Thoracic aorta (tissue), 2 donors: ENCODE results near the gene CEP112. TPM values are rescaled to one million over a fixed set of nuclear protein-coding genes. Genes with fewer than 3 reads are reported as not detected.

Experiments
- ATAC-seq: fragments of 150-250 bp; one replicate; pipeline ENCODE4 v1.8.0; 2017; ENCODE audit warnings: low read depth; ENCODE audit not compliant: insufficient number of reproducible peaks, low FRiP score
- DNase-seq: peaks from one replicate; pipeline ENCODE4 v3.0.0-alpha.2; 2020; ENCODE audit warnings: low spot score
- H3K27ac ChIP-seq, 2 donors: fragments of 200-600 bp; sonication (generic); 1 replicate in 1 of 2; 2 replicates in 1 of 2; pipeline ENCODE4 v1.5.1; 2016; ENCODE audit warnings: mild to moderate bottlenecking in 2 of 2, moderate library complexity in 2 of 2
- H3K27me3 ChIP-seq: fragments of 200-600 bp; sonication (generic); replicated peaks from 2 replicates; pipeline ENCODE4 v1.6.0; 2016; ENCODE audit warnings: mild to moderate bottlenecking; ENCODE audit not compliant: insufficient read depth
- H3K36me3 ChIP-seq: fragments of 200-600 bp; sonication (generic); one replicate; pipeline ENCODE4 v1.5.1; 2016
- H3K4me1 ChIP-seq, 2 donors: fragments of 200-600 bp; sonication (generic); 1 replicate in 1 of 2; 2 replicates in 1 of 2; pipeline versions ENCODE4 v1.5.1 to v1.6.0; 2016; ENCODE audit warnings: low read depth in 2 of 2, mild to moderate bottlenecking in 1 of 2; ENCODE audit not compliant: control insufficient read depth in 1 of 2
- H3K4me3 ChIP-seq: fragments of 200-600 bp; sonication (generic); 2 replicates; pipeline ENCODE4 v1.5.1; 2016; ENCODE audit warnings: mild to moderate bottlenecking
- H3K9me3 ChIP-seq: fragments of 200-600 bp; sonication (generic); 2 replicates; pipeline ENCODE4 v1.5.1; 2016
- total RNA-seq, 2 donors: library from RNA; depleted of rRNA; stranded (reverse); fragments of >200 nt; gene quantifications; one replicate each; pipeline versions ENCODE4 v1.1.0 to v1.2.3, GENCODE V29; 2016
- TF ChIP-seq, protein P1 (sequence below): fragments of 200-600 bp; sonication (generic); IDR thresholded peaks from one replicate; pipeline ENCODE4 v1.5.1; 2019; ENCODE audit warnings: antibody characterized with exemption

The CEP112 gene
- total RNA-seq, 2 donors from 2014 or later = 13.4 to 19.0 TPM

DNA sequence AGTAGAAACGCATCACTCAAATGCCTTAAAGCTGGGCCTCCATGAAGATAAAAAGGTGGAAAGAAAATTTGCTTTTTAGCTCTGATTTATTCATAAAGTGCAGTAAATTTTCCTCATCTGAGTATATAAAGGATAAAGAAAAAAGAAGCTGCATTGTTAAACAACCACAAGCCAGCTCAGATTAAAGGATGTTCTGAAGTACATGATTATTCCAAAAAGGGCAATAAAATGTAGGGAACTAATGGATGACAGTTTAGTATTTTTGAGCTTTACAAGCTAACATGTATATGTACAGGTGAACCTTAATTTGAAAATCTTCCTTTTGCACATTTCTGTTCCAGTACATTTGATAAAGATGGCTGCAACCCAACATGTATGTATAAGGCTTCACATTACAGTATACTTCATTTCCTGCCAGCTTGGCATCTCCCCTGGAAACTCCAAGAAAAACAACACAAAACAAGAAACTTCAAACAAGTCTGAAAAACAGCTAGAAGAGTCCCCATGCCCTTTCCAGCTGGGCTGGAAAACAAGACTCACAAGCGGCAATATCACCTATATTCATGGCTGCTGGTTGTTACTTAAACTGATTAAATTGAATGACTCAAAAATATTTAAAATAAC is 225.7 kb downstream of the CEP112 start:
- no peak overlapping the region for H3K27ac ChIP-seq
- no peaks in the 10 kb centered on the region for H3K27me3 ChIP-seq
- ATAC-seq (no peak), DNase-seq (no peak)
- no peaks in the 10 kb centered on the region for H3K4me1 ChIP-seq
- TF ChIP-seq, protein P1, sequence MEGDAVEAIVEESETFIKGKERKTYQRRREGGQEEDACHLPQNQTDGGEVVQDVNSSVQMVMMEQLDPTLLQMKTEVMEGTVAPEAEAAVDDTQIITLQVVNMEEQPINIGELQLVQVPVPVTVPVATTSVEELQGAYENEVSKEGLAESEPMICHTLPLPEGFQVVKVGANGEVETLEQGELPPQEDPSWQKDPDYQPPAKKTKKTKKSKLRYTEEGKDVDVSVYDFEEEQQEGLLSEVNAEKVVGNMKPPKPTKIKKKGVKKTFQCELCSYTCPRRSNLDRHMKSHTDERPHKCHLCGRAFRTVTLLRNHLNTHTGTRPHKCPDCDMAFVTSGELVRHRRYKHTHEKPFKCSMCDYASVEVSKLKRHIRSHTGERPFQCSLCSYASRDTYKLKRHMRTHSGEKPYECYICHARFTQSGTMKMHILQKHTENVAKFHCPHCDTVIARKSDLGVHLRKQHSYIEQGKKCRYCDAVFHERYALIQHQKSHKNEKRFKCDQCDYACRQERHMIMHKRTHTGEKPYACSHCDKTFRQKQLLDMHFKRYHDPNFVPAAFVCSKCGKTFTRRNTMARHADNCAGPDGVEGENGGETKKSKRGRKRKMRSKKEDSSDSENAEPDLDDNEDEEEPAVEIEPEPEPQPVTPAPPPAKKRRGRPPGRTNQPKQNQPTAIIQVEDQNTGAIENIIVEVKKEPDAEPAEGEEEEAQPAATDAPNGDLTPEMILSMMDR = no peak
- no peaks in the 10 kb centered on the region for H3K9me3 ChIP-seq
- no peaks in the 10 kb centered on the region for H3K36me3 ChIP-seq
- H3K4me3 ChIP-seq = no peak overlapping the region

DNA sequence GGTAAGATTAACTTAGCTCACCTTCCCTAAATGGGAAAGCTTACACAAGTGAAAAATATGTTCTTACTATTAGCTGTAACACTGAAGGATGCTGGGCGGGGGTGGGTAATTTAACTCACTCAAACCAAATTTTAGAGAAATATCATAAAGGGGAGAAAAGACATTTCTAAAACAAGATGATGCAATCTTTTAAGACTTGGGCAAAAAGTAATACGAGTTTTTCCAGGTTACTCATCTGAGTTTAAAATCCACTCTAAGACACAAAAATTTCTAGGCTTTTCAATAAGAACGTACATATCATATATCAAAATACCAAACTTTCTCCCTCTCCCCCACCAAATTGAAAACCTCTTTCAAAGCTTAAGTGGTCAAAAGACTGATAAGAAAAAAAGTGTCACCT is 228.8 kb downstream of the CEP112 start:
- Histone ChIP-seq H3K4me3 (no peak overlapping the region), H3K4me1 (no peaks in the 10 kb centered on the region), H3K9me3 (peaks cover 6% of the 10 kb centered on the region), H3K36me3 (no peaks in the 10 kb centered on the region), H3K27ac (no peak overlapping the region), H3K27me3 (no peaks in the 10 kb centered on the region)
- no peak for DNase-seq
- TF ChIP-seq, protein P1 = no peak
- ATAC-seq = no peak

DNA sequence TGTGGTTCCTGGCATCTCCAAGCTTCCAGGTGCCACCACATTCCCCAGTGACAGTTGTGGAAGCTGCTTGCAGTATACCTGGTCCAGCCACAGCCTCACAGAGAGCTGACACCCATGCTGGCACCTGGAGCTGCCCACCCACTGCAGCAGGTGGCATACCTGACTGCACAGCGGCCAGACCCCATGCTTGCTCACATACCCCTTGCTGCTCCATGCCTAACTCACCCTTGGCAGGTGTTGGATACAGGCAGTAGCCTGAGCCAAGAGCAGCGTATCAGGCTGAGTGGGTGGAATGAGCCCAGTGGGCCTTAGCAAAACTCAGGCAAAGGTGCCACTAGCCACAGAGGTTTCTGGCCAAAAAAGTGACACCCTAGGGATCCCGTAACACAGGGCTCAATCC is 232.3 kb downstream of the CEP112 start:
- Histone ChIP-seq H3K4me3 (no peak overlapping the region), H3K4me1 (no peaks in the 10 kb centered on the region)

DNA sequence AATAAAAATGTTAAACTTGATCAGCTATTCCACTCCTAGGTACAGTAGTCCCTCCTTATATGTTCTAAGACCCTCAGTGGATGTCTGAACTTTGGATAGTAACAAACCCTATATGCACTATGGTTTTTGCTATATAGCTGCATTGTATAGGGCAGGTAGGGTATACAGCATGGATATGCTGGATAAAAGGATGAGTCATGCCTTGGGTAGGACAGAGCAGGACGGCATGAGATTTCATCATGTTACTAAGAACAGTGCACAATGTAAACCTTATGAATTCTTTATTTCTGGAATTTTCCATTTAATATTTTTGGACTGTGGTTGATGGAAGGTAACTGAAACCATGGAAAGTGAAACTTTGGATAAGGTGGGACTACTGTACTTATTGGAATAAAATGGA is 235.1 kb downstream of the CEP112 start:
- peaks cover 7% of the 10 kb centered on the region for H3K9me3 ChIP-seq
- ATAC-seq = no peak

More for the DNA sequence above, 232.3 kb downstream of the CEP112 start:
- Histone ChIP-seq H3K27ac (no peak overlapping the region), H3K27me3 (no peaks in the 10 kb centered on the region), H3K9me3 (peaks cover 7% of the 10 kb centered on the region), H3K36me3 (no peaks in the 10 kb centered on the region)
- DNase-seq (no peak), ATAC-seq (no peak)
- TF ChIP-seq, protein P1 = no peak

DNA sequence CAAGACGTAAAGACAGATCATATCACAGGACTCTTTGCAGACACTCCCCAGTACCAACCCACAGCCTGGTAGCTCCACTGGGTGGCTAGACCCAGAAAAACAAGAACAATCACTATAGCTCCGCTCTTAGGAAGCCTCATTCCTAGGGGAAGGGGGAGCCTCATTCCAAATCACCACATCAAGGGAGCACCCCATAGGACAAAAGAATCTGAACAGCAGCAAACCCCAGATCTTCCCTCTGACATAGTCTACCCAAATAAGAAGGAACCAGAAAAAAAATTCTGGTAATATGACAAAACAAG is 237.8 kb downstream of the CEP112 start:
- TF ChIP-seq, protein P1 = no peak
- no peak overlapping the region for H3K27ac ChIP-seq
- DNase-seq (no peak), ATAC-seq (no peak)
- peaks cover 7% of the 10 kb centered on the region for H3K9me3 ChIP-seq
- no peaks in the 10 kb centered on the region for H3K4me1 ChIP-seq
- no peaks in the 10 kb centered on the region for H3K27me3 ChIP-seq
- no peaks in the 10 kb centered on the region for H3K36me3 ChIP-seq
- no peak overlapping the region for H3K4me3 ChIP-seq

More for the DNA sequence above, 235.1 kb downstream of the CEP112 start:
- Histone ChIP-seq H3K36me3 (no peaks in the 10 kb centered on the region), H3K4me3 (no peak overlapping the region), H3K27me3 (no peaks in the 10 kb centered on the region), H3K4me1 (no peaks in the 10 kb centered on the region), H3K27ac (no peak overlapping the region)
- no peak for DNase-seq
- TF ChIP-seq, protein P1 = no peak
